GM19468 (cell line): ENCODE data around the gene LBH.
"Not testable (repeated sequence)": the region's sequence is repeated elsewhere in the genome, so short reads cannot be mapped to it uniquely, and the experiment has no call there.

Experiments
- ATAC-seq: cut with Tn5 transposase; IDR thresholded peaks from one replicate; pipeline ENCODE4 v1.9.1; 2021; ENCODE audit warnings: mild to moderate bottlenecking, moderate library complexity, moderate number of reproducible peaks; ENCODE audit not compliant: unreplicated experiment; ENCODE audit errors: extremely low read depth

Gene LBH

DNA sequence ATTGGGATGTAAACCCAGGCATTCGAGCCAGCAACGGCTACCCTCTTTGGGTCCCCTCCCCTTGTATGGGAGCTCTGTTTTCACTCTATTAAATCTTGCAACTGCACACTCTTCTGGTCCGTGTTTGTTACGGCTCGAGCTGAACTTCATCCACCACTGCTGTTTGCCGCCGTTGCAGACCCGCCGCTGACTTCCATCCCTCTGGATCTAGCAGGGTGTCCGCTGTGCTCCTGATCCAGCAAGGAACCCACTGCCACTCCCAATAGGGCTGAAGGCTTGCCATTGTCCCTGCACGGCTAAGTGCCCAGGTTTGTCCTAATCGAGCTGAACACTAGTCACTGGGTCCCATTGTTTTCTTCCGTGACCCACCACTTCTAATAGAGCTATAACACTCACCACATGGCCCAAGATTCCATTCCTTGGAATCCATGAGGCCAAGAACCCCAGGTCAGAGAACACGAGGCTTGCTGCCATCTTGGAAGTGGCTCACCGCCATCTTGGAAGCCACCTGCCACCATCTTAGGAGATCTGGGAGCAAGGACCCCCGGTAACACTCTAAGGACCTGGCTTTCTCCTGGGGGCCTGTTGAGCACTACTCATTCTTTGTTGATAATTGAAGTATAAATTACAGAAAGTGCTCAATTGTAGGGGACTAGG is 37.9 kb downstream of the LBH start:
- ATAC-seq = not testable (repeated sequence)

DNA sequence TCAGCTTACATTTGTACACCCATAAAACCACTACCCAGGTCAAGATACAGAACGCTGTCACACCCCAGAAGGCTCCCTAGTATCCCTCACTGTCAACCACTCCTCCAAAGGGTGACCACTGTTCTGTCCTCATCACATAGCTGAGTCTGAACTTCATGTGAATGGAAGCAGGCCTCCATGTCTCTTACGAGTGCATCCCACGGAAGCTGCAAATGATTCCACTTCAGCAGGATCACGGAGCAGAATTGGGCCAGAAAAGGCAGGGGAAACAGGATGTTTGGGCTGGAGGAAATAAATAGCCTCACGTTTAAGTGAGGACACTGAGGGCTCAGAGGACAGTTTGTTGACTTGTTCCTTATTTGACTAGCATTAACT is 38.4 kb downstream of the LBH start:
- ATAC-seq = no peak

DNA sequence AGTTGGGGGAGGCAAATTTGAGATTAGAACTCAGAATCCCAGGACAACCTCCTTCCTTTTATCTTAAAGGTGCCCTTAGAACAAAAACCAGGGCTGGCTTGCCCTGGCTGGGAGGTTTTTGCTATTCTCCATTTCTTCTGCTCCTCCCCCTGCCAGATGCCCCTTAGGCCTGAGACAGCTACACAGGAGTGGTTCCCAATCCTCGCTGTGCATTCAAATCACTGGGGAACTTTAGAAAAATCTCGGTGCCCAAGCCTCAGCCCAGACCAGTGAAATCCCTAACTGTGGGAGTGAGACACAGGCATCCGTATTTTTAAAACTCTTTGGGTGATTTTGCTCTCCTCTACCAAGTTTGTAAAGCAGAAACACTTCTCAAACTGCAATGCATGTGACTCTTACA is 38.8 kb downstream of the LBH start:
- ATAC-seq = no peak

DNA sequence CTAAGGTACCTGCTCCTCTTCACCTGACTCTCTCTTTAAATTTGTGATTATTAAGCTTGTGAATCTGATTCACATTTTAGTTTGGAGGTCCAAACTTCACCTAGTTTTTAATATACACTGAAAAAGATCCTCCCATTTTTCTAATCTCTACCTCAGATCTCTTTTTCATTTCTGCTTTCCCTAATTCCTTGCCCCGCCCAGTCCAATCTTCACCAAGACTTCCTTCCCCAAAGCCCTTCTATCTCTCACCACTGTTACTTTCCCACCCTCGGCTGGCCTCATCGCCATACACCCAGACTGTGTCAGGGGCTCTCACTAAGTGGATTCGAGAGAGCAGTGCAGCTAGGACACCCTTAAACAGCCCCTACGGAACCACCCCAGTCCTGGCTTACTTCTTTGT is 40.0 kb downstream of the LBH start:
- no peak for ATAC-seq

DNA sequence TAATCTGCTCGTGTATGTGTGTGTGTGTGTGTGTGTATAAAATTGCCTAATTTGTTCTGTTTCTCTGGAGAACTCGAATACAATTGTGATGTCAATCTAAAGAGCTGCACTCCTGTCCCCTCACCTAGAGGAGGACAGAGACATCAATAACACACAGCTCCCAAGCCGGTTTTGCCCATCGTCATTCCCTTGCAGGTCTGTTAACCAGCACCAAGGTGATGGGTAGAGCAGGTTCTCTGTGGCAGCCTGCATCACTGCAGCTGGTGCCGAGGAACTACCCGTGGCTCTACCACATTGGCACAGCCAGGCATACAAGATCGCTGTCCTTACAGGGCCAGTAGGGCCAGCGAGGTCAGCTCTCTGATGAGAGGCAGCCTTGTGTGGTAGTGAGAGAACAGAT is 41.0 kb downstream of the LBH start:
- ATAC-seq = no peak

DNA sequence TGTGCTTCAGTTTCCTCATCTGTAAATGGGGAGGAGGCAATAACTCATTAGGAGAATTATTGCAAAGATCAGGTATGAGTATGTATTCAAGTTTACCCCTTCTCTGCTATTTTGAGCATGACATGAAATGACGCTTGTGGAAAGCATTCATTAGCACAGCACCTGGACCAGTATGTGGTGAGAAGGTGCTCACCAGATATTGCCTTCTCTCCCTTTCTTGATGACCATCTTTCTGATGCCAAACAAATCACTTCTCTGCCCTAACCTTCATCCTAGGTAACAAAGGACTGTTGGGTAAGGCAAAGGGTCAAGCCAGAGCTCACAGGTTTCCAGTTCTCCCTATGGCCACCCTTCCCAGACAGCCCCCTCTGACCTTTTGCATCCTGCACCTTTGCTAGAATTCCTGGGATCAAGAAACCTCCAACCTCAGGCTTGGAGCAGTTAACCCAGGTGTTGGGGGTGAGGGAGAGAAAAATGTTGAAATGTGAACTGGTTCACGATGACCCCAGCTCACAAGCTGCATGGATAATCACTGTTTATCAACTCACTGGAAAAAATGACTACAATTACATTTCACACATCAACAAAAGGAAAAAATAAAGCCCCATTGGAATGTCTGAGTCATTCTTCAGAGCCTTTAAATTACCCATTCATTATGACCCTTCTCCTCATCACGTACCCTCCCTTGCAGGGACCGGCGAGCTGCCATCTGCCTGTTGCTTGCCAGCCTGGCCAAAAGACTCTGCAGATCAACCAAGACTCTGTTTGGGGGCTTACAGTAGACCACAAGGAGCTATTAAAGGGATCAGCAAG is 41.6 kb downstream of the LBH start:
- no peak for ATAC-seq

DNA sequence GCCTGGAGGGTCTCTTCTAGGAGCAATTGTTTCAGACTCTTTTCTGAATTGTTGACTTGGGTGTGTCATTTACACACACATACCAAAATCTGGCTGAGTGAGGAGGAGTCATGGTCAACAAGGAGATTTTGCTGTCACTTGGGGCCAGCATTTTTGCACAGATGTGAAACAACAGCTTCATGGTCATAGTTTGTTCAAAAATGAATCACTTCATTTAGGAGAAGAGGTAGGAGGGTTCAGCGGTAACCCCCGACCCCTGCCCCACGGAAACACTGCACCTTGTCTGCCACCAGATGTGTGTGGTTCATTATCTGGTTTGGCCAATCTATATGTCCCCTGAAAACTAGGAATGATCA is 42.2 kb downstream of the LBH start:
- no peak for ATAC-seq

DNA sequence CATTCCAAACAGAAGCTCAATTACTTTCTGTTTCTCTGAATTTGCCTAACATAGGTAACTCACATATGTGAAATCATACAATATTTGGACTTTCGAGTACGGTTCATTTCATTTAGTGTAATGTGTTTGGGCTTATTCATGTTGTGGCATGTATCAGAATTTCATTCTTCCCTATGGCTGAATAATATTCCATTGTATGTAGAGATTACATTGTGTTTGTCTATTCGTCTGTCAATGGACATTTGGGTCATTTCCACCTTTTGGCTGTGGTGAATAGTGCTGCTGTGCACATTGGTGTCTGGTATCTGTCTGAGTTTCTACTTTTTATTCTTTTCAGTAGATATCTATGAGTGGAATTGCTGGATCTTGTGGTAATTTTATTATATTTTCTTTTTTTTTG is 43.9 kb downstream of the LBH start:
- ATAC-seq = no peak

DNA sequence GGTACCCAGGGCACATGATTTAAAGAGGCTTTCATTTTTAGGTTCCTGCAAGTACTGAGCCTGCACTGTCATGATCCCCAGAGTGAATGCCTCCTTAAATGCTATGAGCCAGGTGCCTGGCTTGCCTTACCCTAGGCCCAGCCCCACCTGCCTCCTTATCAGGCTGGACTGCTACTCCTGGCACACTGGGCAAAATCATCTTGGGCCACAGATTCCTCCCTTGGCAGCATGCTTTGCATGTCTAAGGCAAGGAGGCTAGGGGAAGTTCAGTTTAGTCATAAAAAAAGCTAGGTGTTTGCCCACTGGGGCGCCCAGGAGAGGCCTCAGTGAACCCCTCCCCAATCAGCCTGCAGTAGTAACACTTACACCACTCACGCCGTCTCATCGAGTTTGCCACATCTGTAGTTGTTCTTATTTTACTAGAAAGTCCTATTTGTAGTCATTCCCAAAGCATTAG is 45.1 kb downstream of the LBH start:
- no peak for ATAC-seq

DNA sequence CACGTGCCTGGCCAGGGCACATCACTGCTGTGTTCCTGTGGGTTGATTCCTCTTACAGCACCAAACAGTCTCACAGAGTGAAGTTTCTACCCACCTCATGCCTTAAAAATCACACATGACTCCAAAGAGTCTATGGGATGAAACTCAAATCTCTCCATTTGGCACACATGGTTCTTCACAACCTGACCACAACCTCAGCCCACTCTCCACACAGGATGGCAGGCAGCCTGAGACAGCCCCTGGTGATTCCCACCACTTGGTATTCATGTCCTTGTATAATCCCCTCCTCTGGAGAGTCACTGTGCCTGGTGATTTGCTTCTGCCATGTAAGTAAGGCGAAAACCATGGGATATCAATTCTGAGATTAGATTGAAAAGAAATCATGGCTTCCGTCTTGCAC is 46.2 kb downstream of the LBH start:
- ATAC-seq = no peak

DNA sequence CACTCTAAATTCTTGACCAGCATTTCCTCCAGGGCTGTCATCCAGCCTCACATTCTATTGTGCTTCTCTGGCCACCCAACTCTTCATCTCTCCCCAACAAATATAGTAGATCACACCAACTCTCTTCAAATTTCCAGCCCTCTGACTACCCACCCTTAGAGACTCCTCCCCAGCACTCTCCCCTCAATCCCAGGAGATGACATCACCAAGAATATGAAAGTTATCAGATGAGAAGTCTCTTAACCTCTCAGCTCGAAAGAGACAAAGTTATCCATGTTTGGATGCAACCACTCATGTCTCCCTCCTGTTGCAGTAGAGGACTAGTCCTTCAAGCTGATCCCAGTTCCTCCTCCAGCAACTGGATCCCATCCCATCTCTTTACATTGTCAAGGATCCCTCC is 47.1 kb downstream of the LBH start:
- no peak for ATAC-seq

DNA sequence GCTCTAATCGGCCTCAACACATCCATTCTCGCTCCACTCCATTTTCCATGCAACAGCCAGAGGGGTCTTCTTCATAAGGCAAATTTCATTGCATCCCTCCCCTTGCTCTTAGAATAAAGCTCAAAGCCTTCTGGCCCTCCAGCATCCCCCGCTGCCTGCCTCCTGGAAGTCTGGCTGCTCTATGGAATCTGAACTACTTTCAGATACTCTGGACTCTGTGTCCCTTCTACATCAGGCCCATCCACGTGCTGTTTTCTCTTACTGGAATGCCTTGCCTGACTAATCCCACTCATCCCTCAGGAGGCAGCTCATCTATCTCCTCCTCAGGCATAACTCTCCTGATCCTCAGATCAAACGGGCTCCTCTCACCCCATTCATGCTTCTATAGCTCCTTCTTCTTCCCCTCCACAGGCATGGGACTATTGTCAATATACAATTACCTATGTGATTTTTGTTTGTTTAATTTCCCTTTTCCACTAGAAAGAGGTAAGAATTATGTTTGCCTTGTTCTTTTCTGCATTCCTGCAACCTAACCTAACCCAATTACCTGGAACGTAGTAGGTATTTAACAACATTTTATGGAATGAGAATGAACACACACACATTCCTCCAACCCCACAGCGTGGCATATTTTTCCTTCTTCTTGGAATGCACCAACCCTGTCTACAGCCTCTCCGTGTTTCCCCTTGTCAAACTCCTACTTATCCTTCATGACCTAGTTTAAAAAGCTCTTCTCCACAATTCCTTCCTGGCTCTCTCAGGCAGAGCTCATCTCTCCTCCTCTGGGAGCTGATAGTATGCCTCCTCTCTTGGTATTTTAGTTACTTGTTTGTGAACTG is 49.5 kb downstream of the LBH start:
- ATAC-seq = no peak

DNA sequence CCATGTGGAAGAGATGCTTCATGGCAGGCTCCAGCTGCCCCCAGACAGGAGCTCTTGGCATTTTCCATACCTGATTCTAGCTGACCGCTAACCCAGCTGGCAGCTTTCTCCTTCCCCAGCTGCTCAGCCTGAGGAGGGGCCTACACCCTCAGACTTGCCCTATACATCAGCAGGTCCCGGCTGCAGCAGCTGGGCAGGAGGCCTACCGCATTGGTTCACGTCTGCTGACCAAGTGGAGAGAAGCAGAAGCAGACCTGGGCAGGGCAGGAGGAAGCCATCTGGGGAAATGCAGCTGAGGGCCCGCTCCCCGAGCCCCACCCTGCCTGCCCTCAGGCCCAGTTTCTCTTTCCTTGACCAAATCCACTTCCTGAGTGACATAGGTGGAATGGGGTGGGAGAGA is 50.7 kb downstream of the LBH start:
- ATAC-seq = no peak

DNA sequence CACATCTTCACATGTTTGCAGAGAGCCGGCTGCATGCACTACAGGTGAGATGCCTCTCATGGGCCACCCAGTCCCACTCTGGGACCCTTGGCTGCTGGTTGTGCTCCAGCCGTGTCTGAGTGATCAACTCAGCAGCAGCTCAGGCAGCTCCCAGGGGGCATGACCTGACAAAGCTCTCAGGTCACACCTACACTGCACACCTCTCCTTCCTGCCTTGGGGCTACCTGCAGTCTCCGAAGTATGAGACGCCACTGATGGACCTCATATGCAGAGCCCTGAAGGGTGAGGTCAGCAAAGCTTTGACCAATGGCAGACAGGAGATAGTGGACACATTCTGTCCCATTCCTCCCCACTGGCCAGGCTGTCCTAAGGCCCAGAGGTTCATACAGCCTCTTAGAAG is 51.4 kb downstream of the LBH start:
- ATAC-seq = no peak

DNA sequence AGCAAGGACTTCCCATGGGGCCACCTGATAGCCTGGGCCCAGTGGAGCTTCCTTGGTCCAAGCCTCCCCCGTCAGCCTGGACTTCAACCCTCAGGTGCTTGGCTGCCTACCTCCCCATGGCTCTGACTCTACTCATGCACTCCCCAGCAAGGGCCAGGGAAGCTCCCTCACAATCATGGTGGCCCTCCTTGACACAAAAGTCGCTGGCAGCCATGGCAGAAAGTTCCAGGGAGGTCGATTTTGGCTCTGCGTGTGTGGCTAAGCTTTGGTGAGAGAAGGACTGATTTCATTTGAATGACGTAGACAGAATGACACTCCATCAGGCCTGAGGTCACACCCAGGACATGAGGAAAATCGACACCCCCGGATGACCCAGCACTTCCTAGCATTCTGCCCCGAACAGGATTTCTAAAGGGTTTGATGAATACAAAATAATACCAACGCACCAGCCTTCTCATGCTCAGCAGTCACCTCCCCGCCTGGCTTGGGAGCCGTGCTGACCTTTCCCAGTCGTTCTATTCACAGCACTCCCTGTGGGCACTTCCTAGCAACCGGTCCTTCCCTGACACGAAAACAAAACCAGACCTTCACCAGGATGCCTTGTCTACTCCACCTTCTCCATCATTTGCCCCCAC is 52.7 kb downstream of the LBH start:
- no peak for ATAC-seq

DNA sequence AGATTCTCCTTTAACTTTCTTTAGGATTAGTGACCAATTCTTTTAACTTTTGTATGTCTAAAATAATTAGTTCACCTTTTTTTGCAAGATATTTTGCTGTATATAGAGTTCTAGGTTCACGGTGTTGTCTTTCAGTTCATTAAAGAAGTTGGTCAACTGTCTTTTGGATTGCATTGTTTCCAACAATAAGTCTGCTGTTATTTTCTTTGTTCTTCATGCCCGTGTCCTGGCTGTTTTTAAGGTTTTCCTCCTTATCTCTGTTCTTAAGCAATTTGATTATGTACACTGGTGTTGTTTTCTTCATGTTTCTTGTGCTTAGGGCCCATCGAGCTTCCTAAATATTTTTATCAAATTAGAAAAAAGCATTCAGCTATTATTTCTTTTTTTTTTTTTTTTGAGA is 54.4 kb downstream of the LBH start:
- ATAC-seq = no peak

DNA sequence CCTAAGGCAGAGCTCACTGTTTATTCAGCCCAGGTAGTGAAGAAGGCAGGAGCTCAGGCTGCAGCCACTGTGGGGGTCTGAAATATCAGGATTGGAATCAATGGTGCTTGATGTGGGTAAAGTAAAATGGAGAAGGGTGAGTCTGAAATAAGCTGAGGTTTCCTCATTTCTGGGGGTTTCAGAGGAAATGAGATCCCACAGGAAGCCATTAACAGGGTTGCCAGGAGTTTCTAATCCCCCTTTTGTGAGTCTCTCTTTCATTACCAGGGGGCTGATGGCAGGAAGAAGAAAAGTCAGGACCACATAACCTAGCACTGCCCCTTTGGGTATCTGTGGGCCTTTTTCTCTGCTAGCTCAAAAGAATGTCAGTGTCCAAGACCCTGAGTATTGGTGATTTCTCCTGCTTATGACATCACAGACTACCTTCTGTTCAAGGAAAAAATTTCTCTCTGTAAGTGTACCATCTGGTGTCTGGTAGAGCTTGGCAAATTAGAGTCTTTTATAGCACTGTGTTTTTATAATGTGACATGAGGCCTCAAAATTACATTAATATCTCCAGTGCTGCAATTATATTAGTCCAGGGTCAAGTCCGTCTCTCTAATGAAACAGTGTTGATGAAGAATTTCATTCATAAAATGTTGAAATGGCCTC is 56.0 kb downstream of the LBH start:
- no peak for ATAC-seq

DNA sequence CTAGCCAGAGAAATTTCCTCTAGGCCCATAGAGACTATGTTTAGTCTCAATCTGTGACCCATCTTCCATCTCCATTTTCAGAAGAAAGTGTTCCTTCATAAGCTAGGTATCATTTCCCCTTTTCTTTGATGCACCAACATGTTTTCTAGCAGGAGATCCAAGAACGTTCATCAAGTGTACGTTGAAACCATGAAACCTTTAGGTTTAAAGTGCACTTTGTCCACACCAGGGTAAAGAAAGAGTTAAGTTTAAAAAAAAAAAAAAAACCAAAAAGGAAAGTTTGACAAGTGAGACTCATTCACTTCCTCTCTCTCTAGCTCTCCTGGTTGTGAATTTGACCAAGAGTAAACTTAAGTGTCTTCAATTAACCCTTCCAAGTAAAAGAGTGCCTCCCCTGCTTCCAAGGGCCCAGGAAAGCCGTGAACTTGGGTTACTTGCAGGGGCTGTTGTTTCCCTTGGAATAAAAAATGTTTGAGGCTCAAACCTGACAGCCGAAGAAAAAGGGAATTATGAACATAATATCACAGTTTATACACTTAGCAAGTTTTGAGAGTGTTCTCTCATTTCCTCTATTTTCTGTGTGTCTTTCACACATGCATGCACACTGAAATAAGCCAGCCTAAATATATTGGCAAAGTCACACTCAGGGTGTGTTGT is 56.7 kb downstream of the LBH start:
- peak; percentile 34 for ATAC-seq

DNA sequence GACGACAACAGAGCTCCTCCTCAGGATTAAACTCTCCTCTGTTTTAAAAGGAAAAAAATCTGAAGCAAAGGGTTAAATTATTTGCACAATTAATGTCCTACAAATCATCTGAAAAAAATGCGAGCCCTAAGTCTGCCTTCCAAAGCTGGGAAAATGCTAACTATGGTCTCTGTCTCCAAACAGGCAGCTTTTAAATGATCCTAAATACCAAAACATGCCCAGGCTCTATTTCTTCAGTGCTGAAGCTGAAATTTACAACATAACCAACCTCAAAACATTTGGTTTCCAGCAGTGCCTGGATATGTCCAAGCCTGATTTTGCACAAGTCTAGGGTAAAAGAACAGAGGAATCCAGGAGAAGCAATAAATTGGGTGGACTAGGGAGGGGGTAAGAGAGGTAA is 57.2 kb downstream of the LBH start:
- ATAC-seq = no peak
